DMS53 (cell line): Measurements from ENCODE around the gene ADM2.

ENCODE experiments used
- DNase-seq: peaks from one replicate; lab custom pipeline; 2025; lab: John Stamatoyannopoulos, UW

The ADM2 gene

GRCh38 chr22:50525104-50525857 lies 43.9 kb downstream of the ADM2 start, which contains the start of gene SCO2:
Gene SCO2 (minus strand): TSS chr22:50525598. CDS start chr22:50524411, 1,187 bp downstream.
- DNase-seq = peak; percentile 97

GRCh38 chr22:50525858-50526107 lies 44.4 kb downstream of the ADM2 start:
- DNase-seq = no peak

GRCh38 chr22:50526108-50526833 lies 44.9 kb downstream of the ADM2 start:
- peak; percentile 85 for DNase-seq

GRCh38 chr22:50526834-50527801 lies 45.8 kb downstream of the ADM2 start:
- peak; percentile 68 for DNase-seq

GRCh38 chr22:50527921-50528681 lies 46.8 kb downstream of the ADM2 start:
- peak; percentile 44 for DNase-seq

GRCh38 chr22:50528682-50529415 lies 47.5 kb downstream of the ADM2 start:
- DNase-seq = peak; percentile 53

GRCh38 chr22:50529416-50529896 lies 48.1 kb downstream of the ADM2 start:
- DNase-seq = no peak

- peak; percentile 86 for DNase-seq
These were observed 48.7 kb downstream of the ADM2 start, which contains the start of gene TYMP for GRCh38 chr22:50529897-50530579. Gene TYMP (minus strand): TSS chr22:50530012. CDS start chr22:50529709, 303 bp downstream.

- peak; percentile 69 for DNase-seq
These were observed 49.2 kb downstream of the ADM2 start for GRCh38 chr22:50530580-50530876.

- DNase-seq = peak; percentile 92
These were observed 49.7 kb downstream of the ADM2 start for GRCh38 chr22:50530877-50531545.

GRCh38 chr22:50531546-50531961 lies 50.2 kb downstream of the ADM2 start:
- DNase-seq = peak; percentile 91

GRCh38 chr22:50531962-50532674 lies 50.8 kb downstream of the ADM2 start:
- peak; percentile 83 for DNase-seq

GRCh38 chr22:50532824-50533796 lies 51.8 kb downstream of the ADM2 start:
- no peak for DNase-seq

GRCh38 chr22:50533856-50534711 lies 52.7 kb downstream of the ADM2 start:
- DNase-seq = peak; percentile 37

GRCh38 chr22:50535113-50535512 lies 53.8 kb downstream of the ADM2 start:
- DNase-seq = no peak
